NCI-H146 treated with DMSO at 0.1 percent for 48 hours (cell line): ENCODE results near the gene ARHGDIA.

Source experiments
- DNase-seq: peaks from one replicate; lab custom pipeline; 2025; ENCODE audit not compliant: unreplicated experiment; lab: John Stamatoyannopoulos, UW

The ARHGDIA gene

GRCh38 chr17:81865733-81866439 is 5.3 kb downstream of the ARHGDIA start:
- no peak for DNase-seq

DNA sequence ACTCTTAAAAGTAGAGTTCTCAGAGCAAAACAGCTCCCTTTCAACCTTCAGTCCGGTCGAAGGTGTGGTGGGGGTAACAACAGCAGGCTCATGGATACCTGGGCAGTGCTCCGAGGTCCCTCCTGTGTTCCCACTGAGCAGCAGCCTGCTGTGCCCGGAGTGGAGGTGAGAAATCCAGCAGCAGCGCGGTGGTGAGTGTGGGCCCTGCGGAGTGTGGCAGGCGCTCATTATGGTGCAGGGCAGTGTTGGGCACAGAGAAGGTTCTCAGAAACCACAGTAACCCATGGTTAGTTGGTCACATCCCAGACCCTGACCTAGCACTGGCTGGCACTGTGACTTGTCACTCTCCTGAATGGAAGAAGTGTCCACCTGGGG is 5.8 kb downstream of the ARHGDIA start:
- no peak for DNase-seq

DNA sequence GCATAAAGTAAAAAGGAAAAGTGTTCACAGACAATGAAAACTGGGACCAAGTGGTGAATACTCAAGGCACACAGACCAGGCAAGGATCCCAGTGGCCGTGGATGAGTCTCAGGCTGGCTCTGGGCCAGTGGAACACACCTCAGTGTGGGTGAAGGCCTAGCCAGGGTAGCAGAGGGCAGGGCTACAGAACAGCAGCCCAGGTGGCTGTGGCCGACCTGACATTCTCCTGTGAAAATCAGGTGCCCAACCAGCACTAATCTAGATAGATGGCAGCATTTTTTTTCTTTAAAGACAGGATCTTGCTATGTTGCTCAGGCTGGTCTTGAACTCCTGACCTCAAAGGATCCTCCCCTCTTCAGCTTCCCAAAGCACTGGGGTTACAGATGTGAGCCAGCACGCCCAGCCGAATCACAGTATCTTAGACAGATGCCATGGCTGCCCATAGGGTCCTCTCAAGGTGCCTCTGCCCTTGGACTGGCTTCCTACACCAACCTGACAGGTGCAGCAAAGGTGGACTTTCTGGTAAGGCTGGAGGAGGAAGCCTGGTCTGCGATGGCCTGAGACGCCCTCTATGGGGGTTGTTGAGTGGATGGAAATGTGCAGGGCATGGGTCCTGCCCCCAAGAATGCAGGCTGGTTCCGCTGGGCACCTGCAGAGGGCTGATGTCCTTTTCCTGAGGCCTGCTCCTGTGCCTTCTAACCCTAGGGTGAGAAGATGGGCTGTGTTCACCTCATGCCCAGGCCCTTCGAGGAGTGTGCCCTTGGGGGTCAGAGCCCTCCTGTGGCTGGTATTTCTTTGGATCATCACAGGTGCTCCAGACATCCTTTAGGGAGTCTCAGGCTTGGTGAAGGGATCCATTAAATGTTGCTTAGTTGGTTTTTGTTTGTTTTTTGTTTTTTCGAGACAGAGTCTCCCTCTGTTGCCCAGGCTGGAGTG is 7.0 kb downstream of the ARHGDIA start:
- DNase-seq, result no peak

DNA sequence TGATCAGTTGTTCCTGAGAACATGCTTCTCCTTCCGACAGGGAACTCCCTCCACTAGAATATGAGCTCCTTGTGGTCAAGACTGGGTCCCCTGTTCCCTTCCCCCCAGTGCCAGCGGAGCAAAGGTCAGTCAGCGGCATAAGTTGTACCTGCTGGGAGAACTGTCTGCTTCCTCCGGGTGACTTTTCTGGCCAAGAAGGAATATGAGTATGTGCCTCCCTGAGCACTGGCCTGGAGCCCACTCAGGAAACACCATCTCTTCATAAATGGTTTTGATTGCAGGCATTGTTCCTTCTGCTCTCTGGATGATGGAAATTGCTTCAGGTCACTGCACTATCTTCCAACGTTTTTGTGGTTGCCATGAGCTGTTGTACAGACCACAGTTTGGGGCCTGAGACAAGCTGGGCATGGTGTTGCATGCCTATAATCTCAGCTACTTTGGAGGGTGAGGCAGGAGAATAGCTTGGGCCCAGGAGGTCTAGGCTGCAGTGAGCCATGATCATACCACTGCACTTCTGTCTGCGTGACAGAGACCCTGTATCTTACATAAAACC is 7.9 kb downstream of the ARHGDIA start:
- no peak for DNase-seq

DNA sequence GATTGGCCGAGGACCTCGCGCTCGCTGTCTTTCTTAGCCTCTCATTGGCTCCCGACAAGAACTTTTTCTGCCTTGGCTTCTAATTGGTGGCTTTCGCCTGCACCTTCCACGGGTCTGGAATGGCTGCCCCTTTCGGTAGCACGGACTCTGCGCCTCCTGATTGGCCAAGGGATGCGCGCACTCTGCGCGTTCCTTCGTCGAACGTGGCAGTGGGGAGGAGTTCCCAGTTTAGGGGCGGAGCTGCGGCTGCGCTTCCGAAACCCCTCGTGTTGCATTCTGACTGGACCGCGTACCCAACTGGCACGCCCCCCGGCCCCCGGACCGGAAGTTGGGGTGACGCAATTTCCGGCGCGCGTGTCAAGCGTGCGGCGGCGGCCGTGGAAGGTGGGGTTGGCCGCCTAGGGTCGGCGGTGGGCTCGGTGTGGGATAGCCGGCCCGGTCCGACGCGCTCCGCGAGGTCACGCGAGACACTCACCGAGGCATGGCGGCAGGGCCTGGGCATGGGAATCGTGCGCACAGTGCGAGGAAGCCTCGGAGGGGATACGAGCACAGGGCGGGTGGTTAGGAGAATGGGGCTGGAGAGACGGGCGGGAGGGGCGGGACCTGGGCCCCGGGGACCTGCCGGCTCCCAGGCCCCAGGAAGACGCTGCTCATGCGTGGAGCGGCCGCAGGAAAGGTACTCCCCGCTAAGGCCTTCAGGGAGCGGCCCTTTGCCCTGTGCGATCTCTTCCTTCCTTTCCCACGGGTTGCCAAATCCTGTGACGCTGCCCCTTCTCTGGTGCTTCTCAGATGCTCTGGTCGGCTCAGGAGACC is 10.2 kb downstream of the ARHGDIA start:
- peak; percentile 99 for DNase-seq

GRCh38 chr17:81859906-81860755 is 11.0 kb downstream of the ARHGDIA start, which contains the start of gene P4HB:
Gene P4HB (minus strand): TSS chr17:81860535. CDS start chr17:81860471, 64 bp downstream.
- DNase-seq, result no peak

DNA sequence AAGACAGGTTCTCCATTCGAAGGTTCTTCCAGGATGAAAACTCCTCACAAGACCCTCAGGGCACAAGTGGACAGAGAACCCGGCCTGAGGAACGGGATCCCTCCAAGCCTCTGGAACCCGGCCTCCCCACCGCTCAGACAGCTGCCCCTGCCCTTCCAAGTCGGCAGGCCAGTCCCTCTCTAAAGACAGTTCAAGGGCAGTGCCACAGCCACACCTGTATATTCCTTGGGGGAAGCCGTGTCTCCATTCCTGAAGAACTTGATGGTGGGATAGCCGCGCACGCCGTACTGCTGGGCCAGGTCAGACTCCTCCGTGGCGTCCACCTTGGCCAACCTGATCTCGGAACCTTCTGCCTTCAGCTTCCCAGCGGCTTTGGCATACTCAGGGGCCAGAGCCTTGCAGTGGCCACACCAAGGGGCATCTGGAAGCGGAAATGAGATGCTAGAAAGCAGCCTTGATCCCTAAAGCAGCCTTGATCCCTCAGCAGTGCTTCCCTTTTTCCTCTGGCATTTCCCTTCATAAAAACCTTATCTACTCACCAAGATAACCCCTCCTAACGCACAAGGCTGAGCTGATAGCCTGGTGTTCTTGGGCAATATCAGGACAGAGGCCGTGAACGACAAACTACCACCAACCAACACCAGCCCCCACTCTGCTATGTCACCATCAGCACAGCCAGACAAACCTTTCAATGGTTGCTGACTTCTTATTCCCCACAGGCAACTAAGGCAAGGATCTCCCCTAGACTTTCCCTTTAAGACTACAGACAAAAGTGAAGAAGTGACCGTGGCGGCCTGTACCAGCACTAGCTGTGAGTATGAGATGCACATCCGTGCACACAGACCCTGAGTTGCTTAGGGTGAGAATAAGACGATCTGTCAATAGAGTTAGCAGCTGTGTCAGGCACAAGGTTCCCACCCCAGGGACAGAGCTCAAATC is 11.9 kb downstream of the ARHGDIA start:
- no peak for DNase-seq

DNA sequence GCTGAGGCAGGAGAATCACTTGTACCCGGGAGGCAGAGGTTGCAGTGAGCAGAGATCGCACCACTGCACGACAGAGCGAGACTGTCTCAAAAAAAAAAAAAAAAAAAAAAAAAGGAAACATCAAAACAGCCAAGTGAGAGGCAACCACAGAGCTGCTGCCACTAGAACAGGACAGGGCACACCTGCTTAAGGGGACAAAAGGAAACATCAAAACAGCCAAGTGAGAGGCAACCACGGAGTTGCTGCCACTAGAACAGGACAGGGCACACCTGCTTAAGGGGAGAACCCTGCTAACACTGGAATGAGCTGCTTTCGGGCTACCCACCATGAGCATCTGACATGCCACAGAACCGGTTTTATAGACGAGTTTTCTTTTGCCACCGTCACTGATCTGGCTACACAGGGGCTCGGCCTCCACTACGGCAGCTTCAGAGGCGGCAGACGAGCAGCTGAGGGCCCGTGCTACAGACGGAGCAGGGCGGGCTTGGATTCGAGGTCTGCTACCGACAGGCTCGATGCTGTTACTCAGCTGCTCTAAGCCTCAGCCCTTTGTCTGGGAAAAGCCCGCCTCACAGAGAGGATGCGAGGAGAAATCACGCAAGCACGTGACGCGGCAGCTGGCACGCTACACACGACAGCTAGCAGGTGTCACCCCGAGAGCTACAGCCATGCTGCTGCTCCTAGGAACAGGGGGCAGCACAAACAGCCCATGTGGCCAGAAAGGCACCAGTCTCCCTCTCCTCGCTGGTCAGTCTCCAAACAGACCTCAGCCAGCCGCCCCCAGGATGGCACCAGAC is 12.8 kb downstream of the ARHGDIA start:
- no peak for DNase-seq

DNA sequence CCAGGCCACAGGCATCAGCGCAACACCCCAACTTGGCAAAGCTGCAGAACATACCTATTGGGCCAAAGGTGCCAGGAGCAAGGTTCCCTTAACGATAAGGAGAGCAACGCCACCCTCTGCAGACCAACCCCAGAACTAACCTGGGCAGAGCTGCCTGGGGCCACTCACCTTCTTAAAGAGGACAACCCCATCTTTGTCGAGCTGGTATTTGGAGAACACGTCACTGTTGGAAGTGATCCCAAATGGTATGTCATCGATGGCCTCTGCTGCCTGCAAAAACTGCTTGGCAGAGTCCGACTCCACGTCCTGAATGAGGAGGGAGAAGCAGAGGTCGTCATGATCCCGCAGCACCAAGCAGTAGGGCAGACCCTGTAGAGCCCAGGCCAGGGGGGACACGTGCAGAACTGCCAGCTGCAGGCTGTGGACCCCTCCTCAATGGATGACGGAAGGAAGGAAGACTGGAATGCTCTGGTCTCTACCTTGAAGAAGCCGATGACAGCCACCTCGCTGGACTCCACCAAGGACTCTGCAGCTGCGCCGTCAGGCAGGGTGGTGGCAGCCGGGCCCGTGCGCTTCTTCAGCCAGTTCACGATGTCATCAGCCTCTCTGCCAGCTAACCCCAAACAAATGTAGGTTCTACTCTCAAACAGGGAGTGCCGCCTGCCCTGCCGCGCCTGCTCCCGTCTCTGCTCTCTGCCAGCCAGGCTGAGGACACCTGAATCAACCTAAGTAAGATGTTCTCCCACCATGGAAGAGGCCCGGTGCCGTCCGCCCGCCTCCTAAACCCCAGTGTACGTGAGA is 16.0 kb downstream of the ARHGDIA start:
- no peak for DNase-seq

DNA sequence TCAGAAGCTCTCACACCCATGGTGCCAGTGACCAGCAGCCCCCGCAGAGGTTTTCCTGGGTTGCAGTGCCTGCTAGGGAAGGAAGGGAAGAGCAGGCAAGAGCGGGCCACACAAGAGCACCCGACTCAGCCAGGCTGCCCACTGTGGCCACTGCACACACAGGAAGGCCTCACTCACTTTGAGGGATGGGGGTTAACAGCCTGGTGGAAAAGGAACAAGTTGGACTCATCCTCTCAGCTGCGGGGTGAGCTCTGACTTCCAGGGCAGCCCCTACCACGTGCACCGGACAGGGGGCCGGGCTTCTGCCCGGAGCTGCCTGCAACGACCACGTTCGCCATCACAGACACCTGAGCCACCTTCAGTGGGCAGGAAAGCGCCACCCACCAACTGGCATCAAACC is 18.9 kb downstream of the ARHGDIA start:
- no peak for DNase-seq

GRCh38 chr17:81851423-81851822 is 19.7 kb downstream of the ARHGDIA start:
- DNase-seq, result no peak

DNA sequence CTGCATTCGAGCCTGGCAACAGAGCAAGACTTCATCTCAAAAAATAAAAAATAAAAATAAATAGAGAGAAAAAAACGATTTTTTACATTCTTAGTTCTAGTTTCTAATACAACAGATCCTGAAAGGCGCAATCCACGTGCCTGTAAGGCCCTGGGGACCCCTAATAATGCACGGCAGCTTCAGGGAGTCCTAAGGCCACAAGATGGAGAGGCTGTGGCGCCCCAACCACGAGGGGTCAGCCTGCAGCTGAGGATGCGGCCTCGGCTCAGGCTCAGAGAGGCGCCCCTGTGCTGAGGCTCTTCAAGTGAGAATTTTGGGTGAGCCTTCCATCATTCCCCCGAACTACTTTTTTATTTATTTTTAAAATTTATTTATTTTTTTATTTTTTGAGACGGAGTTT is 21.7 kb downstream of the ARHGDIA start:
- no peak for DNase-seq

DNA sequence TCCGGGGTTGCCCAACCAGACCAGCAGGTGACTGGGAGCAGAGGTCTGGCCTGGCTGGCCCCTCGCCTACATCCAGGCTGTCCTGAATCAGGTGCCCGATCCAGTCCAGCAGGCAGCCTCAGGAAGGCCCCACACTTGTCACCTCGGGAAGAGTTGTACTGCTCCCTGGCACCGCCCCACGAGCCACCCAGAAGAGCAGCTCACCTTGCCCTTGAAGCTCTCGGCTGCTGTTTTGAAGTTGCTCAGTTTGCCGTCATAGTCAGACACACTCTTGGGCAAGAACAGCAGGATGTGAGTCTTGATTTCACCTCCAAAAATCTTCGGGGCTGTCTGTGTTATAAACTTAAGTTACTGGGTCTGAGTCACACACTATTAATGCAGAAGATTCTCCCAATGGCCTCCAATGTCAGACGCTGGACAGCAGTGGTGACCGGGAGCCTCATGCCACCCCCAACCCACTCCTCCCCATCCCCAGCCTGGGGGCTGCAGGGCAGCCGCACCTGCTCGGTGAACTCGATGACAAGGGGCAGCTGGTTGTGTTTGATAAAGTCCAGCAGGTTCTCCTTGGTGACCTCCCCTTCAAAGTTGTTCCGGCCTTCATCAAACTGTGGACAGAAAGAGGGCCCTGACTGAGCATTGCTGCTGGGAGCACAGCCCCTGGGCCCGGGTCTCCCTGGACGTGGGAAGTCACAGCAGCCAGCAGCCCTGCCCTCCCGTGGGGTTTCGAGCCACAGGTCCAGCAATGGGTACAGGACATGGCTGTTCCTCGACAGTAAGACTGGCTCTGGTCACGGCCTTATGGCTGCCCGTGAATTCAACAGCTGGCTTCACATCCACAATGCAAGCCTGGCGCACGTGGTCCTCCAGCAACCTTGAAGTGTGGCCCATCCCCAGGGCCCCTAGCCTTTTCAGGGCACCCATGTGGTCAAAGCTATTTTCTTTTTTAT is 24.1 kb downstream of the ARHGDIA start:
- no peak for DNase-seq

- no peak for DNase-seq
Observed at GRCh38 chr17:81845881-81846742, 25.0 kb downstream of the ARHGDIA start.

DNA sequence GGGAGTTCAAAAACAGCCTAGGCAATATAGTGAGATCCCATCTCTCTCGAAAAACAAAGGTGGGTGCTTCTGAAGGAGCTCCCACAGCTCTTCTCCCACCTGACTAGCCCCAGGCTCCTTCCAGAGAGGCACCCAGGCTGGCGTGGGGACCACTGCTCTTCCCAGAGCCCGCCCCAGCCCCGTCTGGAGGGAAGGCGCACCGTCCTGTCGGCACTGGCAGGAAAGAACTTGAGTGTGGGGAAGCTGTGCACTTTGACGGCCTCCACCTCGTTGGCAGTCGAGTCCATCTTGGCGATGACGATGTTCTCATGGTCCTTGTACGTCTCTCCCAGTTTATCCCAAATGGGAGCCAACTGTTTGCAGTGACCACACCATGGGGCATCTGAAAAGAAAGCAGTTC is 25.8 kb downstream of the ARHGDIA start:
- DNase-seq, result no peak
